SK-N-SH treated with all-trans-retinoic acid at 6 μM for 48 hours (cell line): Measurements from ENCODE around the gene USP35.

Source experiments
- ATAC-seq: fragments of 200-7000 bp; cut with Tn5 transposase; 3 replicates; pipeline ENCODE4 v1.9.1; 2020; ENCODE audit warnings: mild to moderate bottlenecking, moderate library complexity
- ARNTL ChIP-seq: fragments of 450-650 bp; formaldehyde crosslinking; IDR thresholded peaks from 2 replicates; pipeline ENCODE4 v1.5.0; 2020; ENCODE audit warnings: low read depth, mild to moderate bottlenecking, moderate library complexity, borderline replicate concordance
- BACH2 ChIP-seq: fragments of 250-450 bp; sonication (Bioruptor Pico); IDR thresholded peaks from 2 replicates; pipeline ENCODE4 v1.9.0; 2021; ENCODE audit warnings: mild to moderate bottlenecking, borderline replicate concordance
- CSDC2 ChIP-seq: fragments of 250-450 bp; sonication (Bioruptor Pico); IDR thresholded peaks from 2 replicates; pipeline ENCODE4 v1.5.0; 2020; ENCODE audit warnings: mild to moderate bottlenecking, moderate library complexity
- ESRRG ChIP-seq: fragments of 250-450 bp; sonication (Bioruptor Pico); IDR thresholded peaks from 2 replicates; pipeline ENCODE4 v1.6.1; 2021; ENCODE audit warnings: mild to moderate bottlenecking
- GLIS3 ChIP-seq: fragments of 250-450 bp; sonication (Bioruptor Pico); IDR thresholded peaks from 2 replicates; pipeline ENCODE4 v1.5.0; 2020; ENCODE audit warnings: mild to moderate bottlenecking, moderate library complexity
- ISL1 ChIP-seq: fragments of 250-450 bp; sonication (Bioruptor Pico); IDR thresholded peaks from 2 replicates; pipeline ENCODE4 v2.1.2; 2022; ENCODE audit warnings: mild to moderate bottlenecking, moderate library complexity
- PPARA ChIP-seq: fragments of 250-450 bp; sonication (Bioruptor Pico); IDR thresholded peaks from 2 replicates; pipeline ENCODE4 v1.5.0; 2020; ENCODE audit warnings: mild to moderate bottlenecking, borderline replicate concordance
- SNAI2 ChIP-seq: fragments of 250-450 bp; sonication (Bioruptor Pico); IDR thresholded peaks from 2 replicates; pipeline ENCODE4 v1.5.0; 2020; ENCODE audit warnings: mild to moderate bottlenecking, moderate library complexity
- TCF4 ChIP-seq: fragments of 250-450 bp; sonication (Bioruptor Pico); IDR thresholded peaks from 2 replicates; pipeline ENCODE4 v1.8.0; 2021; ENCODE audit warnings: mild to moderate bottlenecking, moderate library complexity, borderline replicate concordance
- TOX ChIP-seq: fragments of 250-450 bp; sonication (Bioruptor Pico); IDR thresholded peaks from 2 replicates; pipeline ENCODE4 v1.8.0; 2021; ENCODE audit warnings: mild to moderate bottlenecking, moderate library complexity, borderline replicate concordance
- TSHZ2 ChIP-seq: fragments of 250-450 bp; sonication (Bioruptor Pico); IDR thresholded peaks from 2 replicates; pipeline ENCODE4 v1.5.0; 2020; ENCODE audit warnings: mild to moderate bottlenecking, moderate library complexity
- ZC3H10 ChIP-seq: fragments of 250-450 bp; sonication (Bioruptor Pico); IDR thresholded peaks from 2 replicates; pipeline ENCODE4 v1.5.1; 2021; ENCODE audit warnings: mild to moderate bottlenecking, moderate library complexity
- ZFP3 ChIP-seq: fragments of 250-450 bp; sonication (Bioruptor Pico); IDR thresholded peaks from 2 replicates; pipeline ENCODE4 v1.5.0; 2020; ENCODE audit warnings: mild to moderate bottlenecking, moderate library complexity
- ZFP30 ChIP-seq: fragments of 450-650 bp; formaldehyde crosslinking; IDR thresholded peaks from 2 replicates; pipeline ENCODE4 v1.5.0; 2022; ENCODE audit warnings: mild to moderate bottlenecking, moderate library complexity
- ZNF565 ChIP-seq: fragments of 450-650 bp; formaldehyde crosslinking; conservative IDR thresholded peaks from 2 replicates; pipeline ENCODE4 v1.5.0; 2020; ENCODE audit warnings: low read depth, mild to moderate bottlenecking, moderate library complexity
- ZNF8 ChIP-seq: fragments of 450-650 bp; formaldehyde crosslinking; IDR thresholded peaks from 2 replicates; pipeline ENCODE4 v1.5.0; 2020; ENCODE audit warnings: mild to moderate bottlenecking, moderate library complexity
- TF ChIP-seq, protein P1 (sequence below): fragments of 250-450 bp; sonication (Bioruptor Pico); IDR thresholded peaks from 2 replicates; pipeline ENCODE4 v1.5.1; 2021; ENCODE audit warnings: mild to moderate bottlenecking, moderate library complexity
- TF ChIP-seq, protein P2 (sequence below): fragments of 250-450 bp; sonication (Bioruptor Pico); IDR thresholded peaks from 2 replicates; pipeline ENCODE4 v1.5.1; 2020; ENCODE audit warnings: low read depth, mild to moderate bottlenecking, moderate library complexity
- TF ChIP-seq, protein P3 (sequence below): fragments of 250-450 bp; sonication (Bioruptor Pico); IDR thresholded peaks from 2 replicates; pipeline ENCODE4 v1.8.0; 2020; ENCODE audit warnings: mild to moderate bottlenecking, moderate library complexity, borderline replicate concordance

USP35 gene

DNA sequence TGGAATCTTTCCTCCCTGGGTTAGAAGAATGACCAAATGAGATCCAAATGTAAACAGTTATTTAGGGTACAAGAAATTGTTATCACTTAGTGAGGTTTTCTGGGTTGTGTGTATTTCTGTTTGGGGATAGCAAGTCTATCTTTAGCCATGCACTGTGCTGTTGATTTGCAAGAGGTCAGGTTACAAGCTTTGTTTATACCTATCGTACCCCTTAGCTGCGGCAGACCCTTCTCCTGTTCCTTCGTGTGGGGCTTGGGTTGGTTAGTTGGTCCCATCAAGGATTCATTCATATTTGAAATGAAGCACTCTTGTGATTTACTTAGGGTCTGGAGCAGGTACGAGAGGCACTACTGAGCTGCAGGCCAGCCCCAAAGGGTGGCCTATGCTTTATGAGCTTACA, 72.6 kb downstream of the USP35 start:
- TF ChIP-seq ZFP3 (CRISPR knock-in tag) (no peak), PPARA (no peak), ZFP30 (CRISPR knock-in tag) (no peak), BACH2 (CRISPR knock-in tag) (no peak), GLIS3 (CRISPR knock-in tag) (no peak), CSDC2 (CRISPR knock-in tag) (no peak), TSHZ2 (no peak), ZC3H10 (CRISPR knock-in tag) (no peak), TOX (CRISPR knock-in tag) (no peak), SNAI2 (CRISPR knock-in tag) (no peak), ARNTL (CRISPR knock-in tag) (no peak), ZNF565 (no peak)
- TF ChIP-seq, protein P1, sequence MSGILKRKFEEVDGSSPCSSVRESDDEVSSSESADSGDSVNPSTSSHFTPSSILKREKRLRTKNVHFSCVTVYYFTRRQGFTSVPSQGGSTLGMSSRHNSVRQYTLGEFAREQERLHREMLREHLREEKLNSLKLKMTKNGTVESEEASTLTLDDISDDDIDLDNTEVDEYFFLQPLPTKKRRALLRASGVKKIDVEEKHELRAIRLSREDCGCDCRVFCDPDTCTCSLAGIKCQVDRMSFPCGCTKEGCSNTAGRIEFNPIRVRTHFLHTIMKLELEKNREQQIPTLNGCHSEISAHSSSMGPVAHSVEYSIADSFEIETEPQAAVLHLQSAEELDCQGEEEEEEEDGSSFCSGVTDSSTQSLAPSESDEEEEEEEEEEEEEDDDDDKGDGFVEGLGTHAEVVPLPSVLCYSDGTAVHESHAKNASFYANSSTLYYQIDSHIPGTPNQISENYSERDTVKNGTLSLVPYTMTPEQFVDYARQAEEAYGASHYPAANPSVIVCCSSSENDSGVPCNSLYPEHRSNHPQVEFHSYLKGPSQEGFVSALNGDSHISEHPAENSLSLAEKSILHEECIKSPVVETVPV (CRISPR knock-in tag): no peak
- TF ChIP-seq, protein P2, sequence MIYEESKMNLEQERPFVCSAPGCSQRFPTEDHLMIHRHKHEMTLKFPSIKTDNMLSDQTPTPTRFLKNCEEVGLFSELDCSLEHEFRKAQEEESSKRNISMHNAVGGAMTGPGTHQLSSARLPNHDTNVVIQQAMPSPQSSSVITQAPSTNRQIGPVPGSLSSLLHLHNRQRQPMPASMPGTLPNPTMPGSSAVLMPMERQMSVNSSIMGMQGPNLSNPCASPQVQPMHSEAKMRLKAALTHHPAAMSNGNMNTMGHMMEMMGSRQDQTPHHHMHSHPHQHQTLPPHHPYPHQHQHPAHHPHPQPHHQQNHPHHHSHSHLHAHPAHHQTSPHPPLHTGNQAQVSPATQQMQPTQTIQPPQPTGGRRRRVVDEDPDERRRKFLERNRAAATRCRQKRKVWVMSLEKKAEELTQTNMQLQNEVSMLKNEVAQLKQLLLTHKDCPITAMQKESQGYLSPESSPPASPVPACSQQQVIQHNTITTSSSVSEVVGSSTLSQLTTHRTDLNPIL: no peak
- TF ChIP-seq, protein P3, sequence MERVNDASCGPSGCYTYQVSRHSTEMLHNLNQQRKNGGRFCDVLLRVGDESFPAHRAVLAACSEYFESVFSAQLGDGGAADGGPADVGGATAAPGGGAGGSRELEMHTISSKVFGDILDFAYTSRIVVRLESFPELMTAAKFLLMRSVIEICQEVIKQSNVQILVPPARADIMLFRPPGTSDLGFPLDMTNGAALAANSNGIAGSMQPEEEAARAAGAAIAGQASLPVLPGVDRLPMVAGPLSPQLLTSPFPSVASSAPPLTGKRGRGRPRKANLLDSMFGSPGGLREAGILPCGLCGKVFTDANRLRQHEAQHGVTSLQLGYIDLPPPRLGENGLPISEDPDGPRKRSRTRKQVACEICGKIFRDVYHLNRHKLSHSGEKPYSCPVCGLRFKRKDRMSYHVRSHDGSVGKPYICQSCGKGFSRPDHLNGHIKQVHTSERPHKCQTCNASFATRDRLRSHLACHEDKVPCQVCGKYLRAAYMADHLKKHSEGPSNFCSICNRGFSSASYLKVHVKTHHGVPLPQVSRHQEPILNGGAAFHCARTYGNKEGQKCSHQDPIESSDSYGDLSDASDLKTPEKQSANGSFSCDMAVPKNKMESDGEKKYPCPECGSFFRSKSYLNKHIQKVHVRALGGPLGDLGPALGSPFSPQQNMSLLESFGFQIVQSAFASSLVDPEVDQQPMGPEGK (CRISPR knock-in tag): no peak
- ATAC-seq: no peak

DNA sequence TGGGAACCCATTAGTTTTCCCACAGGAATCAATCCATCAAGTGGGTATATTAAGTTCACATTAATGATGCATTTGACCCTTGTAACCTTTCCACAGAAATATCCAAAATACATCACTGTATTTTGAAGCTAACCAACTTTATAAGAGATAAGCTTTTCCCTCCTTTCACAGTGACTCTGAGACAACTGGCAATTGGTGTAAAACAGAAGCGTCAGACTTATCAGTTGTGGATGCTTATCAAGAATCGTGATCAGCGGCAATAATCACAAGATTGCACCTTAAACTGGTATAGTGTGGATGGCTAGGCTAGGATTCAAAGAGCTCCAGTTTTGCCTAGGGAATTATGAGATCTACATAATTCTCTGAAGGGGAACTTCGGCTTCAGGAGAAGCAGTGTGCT, 73.1 kb downstream of the USP35 start:
- no peak for ATAC-seq
- TF ChIP-seq ARNTL (CRISPR knock-in tag): no peak
- TF ChIP-seq, all 23 proteins: peak for 0

GRCh38 chr11:78262238-78262637, 73.5 kb downstream of the USP35 start:
- no peak for ATAC-seq
- no peak for TF ChIP-seq TSHZ2
- no peak for TF ChIP-seq CSDC2 (CRISPR knock-in tag)
- no peak for TF ChIP-seq PPARA
- TF ChIP-seq, protein P2: no peak
- TF ChIP-seq, protein P1 (CRISPR knock-in tag): no peak
- no peak for TF ChIP-seq ZC3H10 (CRISPR knock-in tag)
- TF ChIP-seq ISL1 (CRISPR knock-in tag): no peak
- no peak for TF ChIP-seq GLIS3 (CRISPR knock-in tag)
- no peak for TF ChIP-seq TCF4 (CRISPR knock-in tag)
- TF ChIP-seq ZFP30 (CRISPR knock-in tag): no peak
- no peak for TF ChIP-seq ESRRG
- no peak for TF ChIP-seq ZNF8 (CRISPR knock-in tag)
- no peak for TF ChIP-seq TOX (CRISPR knock-in tag)
